ENCODE data around the gene AMBRA1. TPM values are rescaled to one million over a fixed set of nuclear protein-coding genes. Genes with fewer than 3 reads are reported as not detected.

The AMBRA1 gene
- total RNA-seq, 4 donors from 2014 or later, result 43.4 to 48.9 (median 46.3) TPM

GRCh38 chr11:46597609-46598219, 3.9 kb upstream of the AMBRA1 start:
- no peaks in the 10 kb centered on the region for H3K27me3 ChIP-seq
- no peak for TF ChIP-seq POLR2A (IDR thresholded peaks at IDR 0.05)
- TF ChIP-seq CTCF (IDR thresholded peaks at IDR 0.05), result no peak
- no peak for TF ChIP-seq POLR2AphosphoS5 (IDR thresholded peaks at IDR 0.05)
- TF ChIP-seq EP300 (IDR thresholded peaks at IDR 0.05; ENCODE audit: low read depth), result no peak
- 81 to 85% methylated on average over 6 of the region's 6 CpGs for WGBS, 2 donors (ENCODE audit: low coverage in 1 of 2)
- no peaks in the 10 kb centered on the region for H3K9me3 ChIP-seq
- no peak overlapping the region for H3K27ac ChIP-seq
- in situ Hi-C loops (cut with MboI; ENCODE audit: low pct_ligation_motif_present in 1 of 4, low pct_unique_long_range_greater_than_20kb in 1 of 4, low sequenced_read_pairs in 3 of 4), result no loop called here
- no peaks in the 10 kb centered on the region for H3K36me3 ChIP-seq
- H3K4me1 ChIP-seq, result peaks cover 0 to 17% (median 9%) of the 10 kb centered on the region in 4 donors
- H3K4me3 ChIP-seq, result no peak overlapping the region
- intact Hi-C loops (cut with DNase I; ENCODE audit: low total_unique reads), result no loop called here
- no peak for DNase-seq

- Histone ChIP-seq H3K27ac (no peak overlapping the region), H3K4me1 (peaks cover 4 to 23% (median 14%) of the 10 kb centered on the region in 4 donors), H3K36me3 (no peaks in the 10 kb centered on the region), H3K9me3 (no peaks in the 10 kb centered on the region), H3K27me3 (no peaks in the 10 kb centered on the region), H3K4me3 (no peak overlapping the region)
- in situ Hi-C loops (cut with MboI; ENCODE audit: low pct_ligation_motif_present in 1 of 4, low pct_unique_long_range_greater_than_20kb in 1 of 4, low sequenced_read_pairs in 3 of 4) (no loop called here), intact Hi-C loops (cut with DNase I; ENCODE audit: low total_unique reads) (no loop called here)
- WGBS, 2 donors (ENCODE audit: low coverage in 1 of 2), result 75% methylated on average over 1 of the region's 1 CpG; no CpG with 5 or more reads in 1 of the 2 donors
- TF ChIP-seq CTCF (IDR thresholded peaks at IDR 0.05) (no peak), EP300 (IDR thresholded peaks at IDR 0.05; ENCODE audit: low read depth) (no peak), POLR2AphosphoS5 (IDR thresholded peaks at IDR 0.05) (no peak), POLR2A (IDR thresholded peaks at IDR 0.05) (no peak)
- no peak for DNase-seq
Observed at GRCh38 chr11:46597155-46597554, 3.3 kb upstream of the AMBRA1 start.

- intact Hi-C loops (cut with DNase I; ENCODE audit: low total_unique reads), result no loop called here
- no peaks in the 10 kb centered on the region for H3K9me3 ChIP-seq
Observed at GRCh38 chr11:46594785-46595184, 962 bp upstream of the AMBRA1 start.

GRCh38 chr11:46594374-46594700, 514 bp upstream of the AMBRA1 start:
- H3K4me3 ChIP-seq, result peak overlapping the region in 3 of 4 donors; percentile 77 to 98 (median 85)
- in situ Hi-C loops (cut with MboI; ENCODE audit: low pct_ligation_motif_present in 1 of 4, low pct_unique_long_range_greater_than_20kb in 1 of 4, low sequenced_read_pairs in 3 of 4), result no loop called here
- WGBS, 2 donors (ENCODE audit: low coverage in 1 of 2), result 31 to 50% methylated on average over 3 of the region's 3 CpGs

More at GRCh38 chr11:46594785-46595184, 962 bp upstream of the AMBRA1 start:
- no peaks in the 10 kb centered on the region for H3K27me3 ChIP-seq
- in situ Hi-C loops (cut with MboI; ENCODE audit: low pct_ligation_motif_present in 1 of 4, low pct_unique_long_range_greater_than_20kb in 1 of 4, low sequenced_read_pairs in 3 of 4), result no loop called here
- H3K27ac ChIP-seq, result peak overlapping the region in 1 of 4 donors; percentile 87
- peaks cover 16 to 41% (median 31%) of the 10 kb centered on the region in 4 donors for H3K4me1 ChIP-seq
- 93 to 96% methylated on average over 9 to 10 of the region's 10 CpGs for WGBS, 2 donors (ENCODE audit: low coverage in 1 of 2)
- no peak for TF ChIP-seq POLR2AphosphoS5 (IDR thresholded peaks at IDR 0.05)
- TF ChIP-seq POLR2A (IDR thresholded peaks at IDR 0.05), result no peak
- no peak for TF ChIP-seq EP300 (IDR thresholded peaks at IDR 0.05; ENCODE audit: low read depth)
- no peak for TF ChIP-seq CTCF (IDR thresholded peaks at IDR 0.05)
- no peak overlapping the region for H3K4me3 ChIP-seq
- H3K36me3 ChIP-seq, result no peaks in the 10 kb centered on the region
- DNase-seq, result no peak

More at GRCh38 chr11:46594374-46594700, 514 bp upstream of the AMBRA1 start:
- intact Hi-C loops (cut with DNase I; ENCODE audit: low total_unique reads), result no loop called here
- no peaks in the 10 kb centered on the region for H3K36me3 ChIP-seq
- H3K9me3 ChIP-seq, result no peaks in the 10 kb centered on the region
- TF ChIP-seq POLR2AphosphoS5 (IDR thresholded peaks at IDR 0.05), result no peak
- no peak for TF ChIP-seq CTCF (IDR thresholded peaks at IDR 0.05)
- TF ChIP-seq POLR2A (IDR thresholded peaks at IDR 0.05), result no peak
- no peak for TF ChIP-seq EP300 (IDR thresholded peaks at IDR 0.05; ENCODE audit: low read depth)
- peaks cover 16 to 45% (median 36%) of the 10 kb centered on the region in 4 donors for H3K4me1 ChIP-seq
- DNase-seq, result no peak
- H3K27ac ChIP-seq, result peak overlapping the region; percentile 78 to 89 (median 85)
- H3K27me3 ChIP-seq, result no peaks in the 10 kb centered on the region

All from transverse colon (tissue), 4 donors.